GM18519 (cell line): ENCODE results near the gene DYRK2.
A peak's percentile ranks its signal among the peaks of the same experiment; 100 is the strongest.

Experiments
- ATAC-seq: cut with Tn5 transposase; IDR thresholded peaks from one replicate; pipeline ENCODE4 v1.9.1; 2021; ENCODE audit warnings: mild to moderate bottlenecking, moderate library complexity; ENCODE audit not compliant: unreplicated experiment, low FRiP score

Gene DYRK2

GRCh38 chr12:67645126-67645525 is 3.4 kb upstream of the DYRK2 start:
- ATAC-seq: no peak

GRCh38 chr12:67645601-67646000 is 2.9 kb upstream of the DYRK2 start:
- ATAC-seq: no peak

GRCh38 chr12:67646775-67647174 is 1.8 kb upstream of the DYRK2 start:
- ATAC-seq: no peak

- ATAC-seq: no peak
These were observed 1.3 kb upstream of the DYRK2 start for GRCh38 chr12:67647181-67647798.

GRCh38 chr12:67647799-67648520 is 585 bp upstream of the DYRK2 start:
- ATAC-seq: peak; percentile 27

- no peak for ATAC-seq
These were observed 670 bp downstream of the DYRK2 start for GRCh38 chr12:67649261-67649569.

GRCh38 chr12:67649570-67650387 is 1.2 kb downstream of the DYRK2 start:
- no peak for ATAC-seq

GRCh38 chr12:67650388-67651131 is 2.0 kb downstream of the DYRK2 start:
- ATAC-seq: no peak

- ATAC-seq: no peak
These were observed 2.7 kb downstream of the DYRK2 start for GRCh38 chr12:67651132-67651695.

GRCh38 chr12:67655829-67656228 is 7.3 kb downstream of the DYRK2 start:
- ATAC-seq: no peak

GRCh38 chr12:67656251-67656650 is 7.7 kb downstream of the DYRK2 start:
- ATAC-seq: no peak

GRCh38 chr12:67658486-67658885 is 9.9 kb downstream of the DYRK2 start:
- ATAC-seq: no peak

GRCh38 chr12:67659292-67659691 is 10.7 kb downstream of the DYRK2 start:
- ATAC-seq: no peak

- no peak for ATAC-seq
These were observed 12.9 kb downstream of the DYRK2 start for GRCh38 chr12:67661311-67662021.

- ATAC-seq: no peak
These were observed 14.5 kb downstream of the DYRK2 start for GRCh38 chr12:67662910-67663538.

- no peak for ATAC-seq
These were observed 15.6 kb downstream of the DYRK2 start for GRCh38 chr12:67664171-67664570.

- ATAC-seq: no peak
These were observed 17.1 kb downstream of the DYRK2 start for GRCh38 chr12:67665679-67666078.

- ATAC-seq: no peak
These were observed 18.1 kb downstream of the DYRK2 start for GRCh38 chr12:67666605-67667004.

- no peak for ATAC-seq
These were observed 18.9 kb downstream of the DYRK2 start for GRCh38 chr12:67667276-67668073.
